Measurements from ENCODE around the gene NR1D1. TPM values are rescaled to one million over a fixed set of nuclear protein-coding genes. Genes with fewer than 3 reads are reported as not detected.

Gene NR1D1
- total RNA-seq, 1 experiment from 2014 or later = 7.5 TPM

- Mint-ChIP-seq H3K27ac (ENCODE audit: low read depth, unreplicated experiment) (no peak overlapping the region), H3K36me3 (ENCODE audit: insufficient read depth, unreplicated experiment) (peaks cover 8% of the 10 kb centered on the region), H3K27me3 (ENCODE audit: insufficient read depth, unreplicated experiment) (no peaks in the 10 kb centered on the region), H3K4me1 (ENCODE audit: insufficient read depth, unreplicated experiment) (peaks cover 36% of the 10 kb centered on the region), H3K4me3 (ENCODE audit: unreplicated experiment) (no peak overlapping the region), H3K9me3 (ENCODE audit: unreplicated experiment) (no peaks in the 10 kb centered on the region)
- no peak for TF ChIP-seq CTCF (IDR thresholded peaks at IDR 0.05; ENCODE audit: unreplicated experiment)
- CTCF ChIA-PET = interaction anchor here (0.8 to 4.3 kb wide), 7 partner anchors 8 to 220 kb away, joined by 3 to 49 read pairs (median 3); partner anchors contain the start of genes CASC3 and MSL1
- POLR2A ChIA-PET = interaction anchor here (0.6 to 9.5 kb wide), 5 partner anchors 9 to 132 kb away, joined by 3 to 340 read pairs (median 129); partner anchors contain the start of genes CASC3, MSL1 and NR1D1
- intact Hi-C loops (cut with micrococcal nuclease) = no loop called here
- DNase-seq (ENCODE audit: unreplicated experiment) = no peak
- no TSS peak for BruUV-seq (replicated peaks)
Measured at GRCh38 chr17:40115101-40115436, 14.7 kb upstream of the NR1D1 start.

DNA sequence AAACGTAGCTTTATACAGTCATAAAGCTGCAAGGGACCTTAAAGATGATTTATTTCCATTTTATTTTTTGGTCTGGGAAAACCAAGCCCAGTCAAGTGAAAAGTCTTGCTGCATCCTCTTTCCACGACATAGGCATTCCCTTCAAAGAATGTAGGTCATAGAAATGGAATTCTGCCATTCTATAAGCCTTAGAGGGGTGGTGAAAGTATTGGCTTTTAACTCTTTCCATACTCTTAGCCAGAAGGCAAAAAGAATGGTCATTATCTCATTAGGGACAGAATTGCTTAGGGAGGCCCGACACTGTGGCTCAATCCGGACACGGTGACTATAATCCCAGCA, 13.5 kb upstream of the NR1D1 start:
- H3K4me3 Mint-ChIP-seq (ENCODE audit: unreplicated experiment) = peak overlapping the region; percentile 74
- POLR2A ChIA-PET = interaction anchor here (1.1 to 9.5 kb wide), 24 partner anchors 11 to 177 kb away, joined by 3 to 340 read pairs (median 12); partner anchors contain the start of genes CASC3, CSF3, MED24 and MSL1
- no peaks in the 10 kb centered on the region for H3K27me3 Mint-ChIP-seq (ENCODE audit: insufficient read depth, unreplicated experiment)
- peaks cover 36% of the 10 kb centered on the region for H3K4me1 Mint-ChIP-seq (ENCODE audit: insufficient read depth, unreplicated experiment)
- H3K36me3 Mint-ChIP-seq (ENCODE audit: insufficient read depth, unreplicated experiment) = peaks cover 5% of the 10 kb centered on the region
- TF ChIP-seq CTCF (IDR thresholded peaks at IDR 0.05; ENCODE audit: unreplicated experiment) = no peak
- no peaks in the 10 kb centered on the region for H3K9me3 Mint-ChIP-seq (ENCODE audit: unreplicated experiment)
- no TSS peak for BruUV-seq (replicated peaks)
- intact Hi-C loops (cut with micrococcal nuclease) = loop anchor here (1.0 to 5.0 kb wide), 4 partner anchors 51 to 176 kb away; no protein-coding TSS in a partner anchor
- peak overlapping the region; percentile 78 for H3K27ac Mint-ChIP-seq (ENCODE audit: low read depth, unreplicated experiment)
- CTCF ChIA-PET = interaction anchor here (0.5 to 6.5 kb wide), 32 partner anchors 9 to 1081 kb away, joined by 3 to 86 read pairs (median 9); partner anchors contain the start of genes CASC3, CSF3, MED24 and MSL1
- no peak for DNase-seq (ENCODE audit: unreplicated experiment)

DNA sequence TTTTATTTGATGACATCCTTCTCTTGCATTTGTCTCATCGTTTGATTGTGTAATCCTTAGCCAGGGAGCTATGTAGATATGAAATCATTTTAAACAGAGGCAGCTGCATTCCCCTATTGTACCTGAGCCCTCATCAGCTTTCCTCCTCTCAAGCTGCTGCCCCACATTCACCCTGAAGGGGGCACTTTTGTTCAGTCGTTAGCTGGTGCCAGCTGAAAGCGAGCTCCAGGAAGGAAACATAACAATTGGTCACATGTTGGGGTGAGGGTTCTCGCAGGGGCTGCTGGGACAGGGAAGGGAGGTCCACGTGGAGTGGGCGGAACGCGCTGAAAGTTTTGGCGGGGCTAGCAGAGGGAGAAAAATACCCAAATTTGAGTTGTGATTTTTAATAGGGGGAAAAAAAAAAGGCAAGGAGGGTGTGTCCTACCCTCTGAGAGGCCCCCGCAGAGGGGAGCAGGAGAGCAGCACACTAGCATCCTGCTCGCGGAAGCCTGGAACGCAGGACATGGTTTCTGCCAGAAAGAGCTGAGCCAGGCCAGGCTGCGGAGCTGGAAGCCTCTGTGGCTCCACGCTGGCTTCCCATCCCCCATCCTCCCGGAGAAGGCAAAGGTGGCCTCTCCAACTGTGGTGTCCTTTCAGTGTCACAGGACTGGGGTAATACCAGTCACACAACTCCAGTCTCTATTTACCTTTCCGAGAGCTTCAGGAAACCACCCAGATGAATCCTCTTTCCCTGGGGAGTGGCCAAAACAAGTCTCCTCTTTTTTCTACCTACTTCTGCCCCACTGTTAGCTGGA, 12.9 kb upstream of the NR1D1 start:
- intact Hi-C loops (cut with micrococcal nuclease) = loop anchor here (1.0 to 5.0 kb wide), 4 partner anchors 50 to 177 kb away; no protein-coding TSS in a partner anchor
- Mint-ChIP-seq H3K4me3 (ENCODE audit: unreplicated experiment) (peak overlapping the region; percentile 74), H3K36me3 (ENCODE audit: insufficient read depth, unreplicated experiment) (peaks cover 3% of the 10 kb centered on the region), H3K4me1 (ENCODE audit: insufficient read depth, unreplicated experiment) (peaks cover 39% of the 10 kb centered on the region), H3K27me3 (ENCODE audit: insufficient read depth, unreplicated experiment) (no peaks in the 10 kb centered on the region), H3K27ac (ENCODE audit: low read depth, unreplicated experiment) (peak overlapping the region; percentile 78), H3K9me3 (ENCODE audit: unreplicated experiment) (no peaks in the 10 kb centered on the region)
- TSS peak; percentile 86 for BruUV-seq (replicated peaks)
- CTCF ChIA-PET = interaction anchor here (0.5 to 6.5 kb wide), 47 partner anchors 7 to 1263 kb away, joined by 3 to 86 read pairs (median 5); partner anchors contain the start of genes CASC3, CSF3, MED24 and MSL1
- TF ChIP-seq CTCF (IDR thresholded peaks at IDR 0.05; ENCODE audit: unreplicated experiment) = peak; percentile 55
- DNase-seq (ENCODE audit: unreplicated experiment) = peak; percentile 97
- POLR2A ChIA-PET = interaction anchor here (0.7 to 9.5 kb wide), 31 partner anchors 8 to 239 kb away, joined by 3 to 340 read pairs (median 10); partner anchors contain the start of genes CASC3, CSF3, MED24 and MSL1

DNA sequence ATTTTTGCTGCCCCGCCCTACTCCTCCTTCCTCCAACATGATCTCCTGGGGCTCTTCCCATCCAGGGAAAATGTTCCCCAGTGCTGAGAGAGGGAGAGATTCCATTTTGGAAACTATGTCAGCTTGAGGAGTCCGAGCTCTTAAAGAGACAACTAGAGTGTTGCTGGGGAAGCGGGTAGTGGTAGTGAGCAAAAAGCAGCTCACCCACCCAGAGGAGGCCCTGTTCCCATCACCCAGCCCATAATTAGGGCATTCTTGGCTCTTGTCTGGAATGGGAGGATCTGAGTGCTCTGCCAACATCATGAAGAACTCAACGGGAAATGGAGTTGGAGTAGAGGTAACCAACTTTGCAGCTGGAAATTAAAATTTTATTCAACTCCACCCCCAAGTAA, 12.3 kb upstream of the NR1D1 start:
- no TSS peak for BruUV-seq (replicated peaks)
- Mint-ChIP-seq H3K36me3 (ENCODE audit: insufficient read depth, unreplicated experiment) (no peaks in the 10 kb centered on the region), H3K4me3 (ENCODE audit: unreplicated experiment) (peak overlapping the region; percentile 74), H3K27me3 (ENCODE audit: insufficient read depth, unreplicated experiment) (no peaks in the 10 kb centered on the region), H3K9me3 (ENCODE audit: unreplicated experiment) (no peaks in the 10 kb centered on the region), H3K27ac (ENCODE audit: low read depth, unreplicated experiment) (peak overlapping the region; percentile 78), H3K4me1 (ENCODE audit: insufficient read depth, unreplicated experiment) (peaks cover 42% of the 10 kb centered on the region)
- DNase-seq (ENCODE audit: unreplicated experiment) = no peak
- intact Hi-C loops (cut with micrococcal nuclease) = loop anchor here (1.0 to 5.0 kb wide), 4 partner anchors 49 to 178 kb away; no protein-coding TSS in a partner anchor
- TF ChIP-seq CTCF (IDR thresholded peaks at IDR 0.05; ENCODE audit: unreplicated experiment) = no peak
- ChIA-PET POLR2A (interaction anchor here (0.7 to 9.5 kb wide), 32 partner anchors 8 to 239 kb away, joined by 3 to 340 read pairs (median 10); partner anchors contain the start of genes CASC3, CSF3, MED24 and MSL1), CTCF (interaction anchor here (0.5 to 6.5 kb wide), 42 partner anchors 8 to 1264 kb away, joined by 3 to 86 read pairs (median 6); partner anchors contain the start of genes CASC3, CSF3, MED24 and MSL1)
